GM19395 (cell line): ENCODE measurements around the gene SLFN12L.

Source experiments
- ATAC-seq: cut with Tn5 transposase; IDR thresholded peaks from one replicate; pipeline ENCODE4 v1.9.1; 2021; ENCODE audit warnings: mild to moderate bottlenecking, moderate library complexity; ENCODE audit not compliant: unreplicated experiment

The SLFN12L gene

GRCh38 chr17:35433075-35433894 lies 104.2 kb downstream of the SLFN12L start:
- no peak for ATAC-seq

GRCh38 chr17:35432176-35433074 lies 105.1 kb downstream of the SLFN12L start, which contains the start of gene SLFN12:
Gene SLFN12, minus strand, starts transcription at chr17:35432500. Its CDS starts 9,472 bp downstream, at chr17:35423028.
- ATAC-seq: peak; percentile 83

GRCh38 chr17:35429702-35430101 lies 107.8 kb downstream of the SLFN12L start:
- no peak for ATAC-seq

GRCh38 chr17:35428229-35428628 lies 109.2 kb downstream of the SLFN12L start:
- ATAC-seq: no peak

GRCh38 chr17:35423761-35424160 lies 113.7 kb downstream of the SLFN12L start:
- no peak for ATAC-seq
